ENCODE measurements around the gene MBTPS1.

- TF ChIP-seq, protein P1, sequence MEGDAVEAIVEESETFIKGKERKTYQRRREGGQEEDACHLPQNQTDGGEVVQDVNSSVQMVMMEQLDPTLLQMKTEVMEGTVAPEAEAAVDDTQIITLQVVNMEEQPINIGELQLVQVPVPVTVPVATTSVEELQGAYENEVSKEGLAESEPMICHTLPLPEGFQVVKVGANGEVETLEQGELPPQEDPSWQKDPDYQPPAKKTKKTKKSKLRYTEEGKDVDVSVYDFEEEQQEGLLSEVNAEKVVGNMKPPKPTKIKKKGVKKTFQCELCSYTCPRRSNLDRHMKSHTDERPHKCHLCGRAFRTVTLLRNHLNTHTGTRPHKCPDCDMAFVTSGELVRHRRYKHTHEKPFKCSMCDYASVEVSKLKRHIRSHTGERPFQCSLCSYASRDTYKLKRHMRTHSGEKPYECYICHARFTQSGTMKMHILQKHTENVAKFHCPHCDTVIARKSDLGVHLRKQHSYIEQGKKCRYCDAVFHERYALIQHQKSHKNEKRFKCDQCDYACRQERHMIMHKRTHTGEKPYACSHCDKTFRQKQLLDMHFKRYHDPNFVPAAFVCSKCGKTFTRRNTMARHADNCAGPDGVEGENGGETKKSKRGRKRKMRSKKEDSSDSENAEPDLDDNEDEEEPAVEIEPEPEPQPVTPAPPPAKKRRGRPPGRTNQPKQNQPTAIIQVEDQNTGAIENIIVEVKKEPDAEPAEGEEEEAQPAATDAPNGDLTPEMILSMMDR (IDR thresholded peaks at IDR 0.05): no peak
- no peak for TF ChIP-seq ZFX (IDR thresholded peaks at IDR 0.05; ENCODE audit: borderline replicate concordance)
Observed at GRCh38 chr16:84161801-84162200, 45.1 kb upstream of the MBTPS1 start.

All from 22Rv1 (cell line).